NCI-H128 (cell line): ENCODE results near the gene TMEM129.

Source experiments
- DNase-seq: peaks from one replicate; lab custom pipeline; 2025; ENCODE audit not compliant: unreplicated experiment; lab: John Stamatoyannopoulos, UW

The TMEM129 gene

GRCh38 chr4:1758306-1759121 lies 37.4 kb upstream of the TMEM129 start:
- DNase-seq = no peak

GRCh38 chr4:1757836-1758235 lies 36.7 kb upstream of the TMEM129 start:
- DNase-seq = no peak

- no peak for DNase-seq
These were observed 36.0 kb upstream of the TMEM129 start for GRCh38 chr4:1756893-1757779.

DNA sequence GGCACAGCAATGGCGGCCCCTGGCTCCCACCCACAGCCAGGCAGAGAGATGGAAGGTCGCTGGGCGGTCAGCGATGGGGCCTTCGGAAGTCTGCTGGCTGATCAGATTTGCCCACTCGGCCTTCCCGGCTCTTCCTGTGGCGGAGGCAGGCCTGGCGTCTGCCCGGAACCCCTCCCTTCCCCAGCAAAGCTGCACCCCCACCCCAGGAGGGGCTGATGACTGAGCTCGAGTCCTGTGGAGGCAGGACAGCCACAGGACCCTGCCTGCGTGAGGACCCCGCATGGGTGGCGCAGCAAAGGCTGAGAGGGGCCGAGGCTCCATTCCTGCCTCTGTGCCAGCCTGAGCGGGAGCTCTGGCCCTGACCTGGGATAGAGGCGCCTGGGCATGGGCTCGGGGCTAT lies 35.0 kb upstream of the TMEM129 start:
- DNase-seq = no peak

DNA sequence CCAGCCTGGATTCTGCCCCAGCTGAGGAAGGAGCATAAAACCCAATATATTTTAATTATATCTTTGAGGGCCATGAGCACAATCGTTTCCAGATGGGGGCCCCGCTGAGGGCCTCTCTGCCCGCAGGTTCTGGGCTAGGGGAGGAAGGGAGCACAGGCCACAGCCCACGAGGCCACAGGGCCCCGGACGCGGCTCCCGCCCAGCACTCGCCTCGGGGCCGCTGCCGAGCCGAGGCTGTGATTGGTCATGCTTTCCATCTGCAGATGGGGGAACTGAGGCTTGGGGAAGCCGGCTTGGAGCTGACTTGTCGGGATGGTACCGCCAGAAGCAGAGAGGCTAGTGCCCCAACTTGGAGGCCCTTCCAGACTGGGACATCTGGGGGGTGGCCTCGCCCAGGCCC lies 34.2 kb upstream of the TMEM129 start:
- no peak for DNase-seq

DNA sequence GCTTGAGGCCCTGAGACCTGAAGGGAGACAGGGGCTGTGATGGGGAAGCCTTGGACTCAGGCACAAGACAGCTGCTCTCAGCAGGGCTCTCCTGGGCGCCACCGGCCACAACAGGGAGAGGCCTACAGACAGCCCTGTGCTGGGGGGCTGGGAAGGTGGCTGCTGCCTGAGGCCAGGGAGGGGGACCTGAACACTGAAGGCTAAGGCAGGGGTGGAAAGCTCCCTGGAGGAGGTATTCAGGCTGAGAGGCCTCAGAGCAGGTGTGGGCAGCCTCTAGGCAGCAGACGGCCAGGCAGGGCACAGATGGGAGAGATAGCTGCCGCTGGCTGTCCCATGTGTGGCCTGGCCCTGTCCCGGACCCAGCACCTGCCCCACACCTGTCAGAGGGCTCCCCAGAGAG lies 33.2 kb upstream of the TMEM129 start:
- no peak for DNase-seq

GRCh38 chr4:1753697-1754311 lies 32.7 kb upstream of the TMEM129 start:
- no peak for DNase-seq

GRCh38 chr4:1753294-1753696 lies 32.2 kb upstream of the TMEM129 start:
- DNase-seq = no peak

- no peak for DNase-seq
These were observed 31.3 kb upstream of the TMEM129 start for GRCh38 chr4:1752284-1753041.

DNA sequence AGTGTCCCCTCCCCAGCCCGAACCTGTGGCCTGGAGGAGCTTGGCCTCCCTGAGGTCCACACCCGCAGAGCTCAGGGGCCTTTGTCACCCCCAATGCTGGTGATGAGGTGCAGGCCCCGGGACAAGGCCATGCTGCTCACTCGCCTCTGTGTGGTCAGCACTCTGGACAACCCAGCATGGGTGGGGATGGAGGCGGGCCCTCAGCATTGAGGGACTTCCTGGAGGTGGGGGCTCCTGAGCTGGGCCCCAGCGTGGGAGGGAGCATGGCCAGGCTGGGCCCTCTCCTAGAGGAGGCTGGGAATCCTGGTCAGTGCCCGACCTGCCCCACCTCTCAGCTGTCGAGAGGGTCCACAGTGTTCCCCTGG lies 30.8 kb upstream of the TMEM129 start:
- DNase-seq = no peak

- DNase-seq = no peak
These were observed 30.2 kb upstream of the TMEM129 start for GRCh38 chr4:1751155-1751918.

DNA sequence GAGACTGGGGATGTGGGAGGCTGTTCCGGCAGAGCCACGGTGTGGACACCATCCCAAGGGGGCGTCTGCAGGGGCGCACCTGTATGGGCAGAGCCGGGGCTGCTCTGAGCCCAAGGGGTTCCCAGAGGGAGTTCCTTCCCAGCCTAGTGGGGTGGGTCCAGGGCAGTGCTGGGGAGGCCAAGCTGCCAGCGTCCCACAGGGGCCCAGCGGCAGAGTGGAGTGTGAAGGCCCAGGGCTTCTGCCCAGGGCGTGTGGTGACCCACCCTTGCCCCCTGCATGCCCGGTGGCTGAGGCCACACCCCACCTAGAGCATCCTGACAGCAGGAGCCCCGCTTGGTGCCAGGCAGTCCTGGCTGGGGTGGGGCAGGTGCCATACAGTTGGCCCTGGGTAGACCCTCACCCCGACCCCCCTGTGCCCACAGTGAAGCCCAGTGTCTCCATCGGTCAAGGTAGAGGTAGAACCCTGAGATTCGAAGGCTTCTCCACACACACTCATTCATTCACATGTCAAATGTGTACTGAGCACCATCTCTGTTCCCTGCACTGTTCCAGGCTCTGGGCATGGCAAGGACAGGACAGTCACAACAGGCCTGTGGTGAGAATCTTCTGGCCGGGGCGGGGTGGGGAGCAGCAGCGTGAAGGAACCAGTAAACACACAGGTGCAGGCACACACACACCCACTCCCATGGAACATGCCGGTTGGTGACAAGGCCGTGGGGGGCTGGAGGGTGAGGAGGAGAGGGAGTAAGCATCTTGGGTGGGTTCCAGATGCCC lies 29.4 kb upstream of the TMEM129 start:
- no peak for DNase-seq

DNA sequence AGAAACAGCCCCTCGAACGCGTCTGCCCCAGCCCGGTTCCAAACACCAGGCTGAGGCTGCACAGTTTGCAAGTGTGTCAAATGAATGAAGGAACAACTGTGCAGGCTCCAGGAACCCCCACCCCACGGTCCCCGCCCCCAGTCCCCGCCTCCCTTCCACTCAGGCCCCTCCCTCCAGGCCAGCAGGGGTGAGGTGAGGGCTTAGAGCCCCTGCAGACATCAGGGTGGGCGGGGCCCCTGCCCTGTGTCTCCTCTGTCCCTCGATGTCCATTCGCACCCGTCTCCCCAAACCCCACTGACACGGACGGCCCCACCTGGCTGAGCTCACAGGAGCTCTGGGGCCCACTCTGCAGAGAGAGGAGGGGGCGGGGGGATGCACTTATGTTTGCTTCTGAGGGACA lies 28.7 kb upstream of the TMEM129 start:
- no peak for DNase-seq

- DNase-seq = no peak
These were observed 28.2 kb upstream of the TMEM129 start for GRCh38 chr4:1749370-1749769.

- DNase-seq = peak; percentile 12
These were observed 27.4 kb upstream of the TMEM129 start for GRCh38 chr4:1748465-1748995.

DNA sequence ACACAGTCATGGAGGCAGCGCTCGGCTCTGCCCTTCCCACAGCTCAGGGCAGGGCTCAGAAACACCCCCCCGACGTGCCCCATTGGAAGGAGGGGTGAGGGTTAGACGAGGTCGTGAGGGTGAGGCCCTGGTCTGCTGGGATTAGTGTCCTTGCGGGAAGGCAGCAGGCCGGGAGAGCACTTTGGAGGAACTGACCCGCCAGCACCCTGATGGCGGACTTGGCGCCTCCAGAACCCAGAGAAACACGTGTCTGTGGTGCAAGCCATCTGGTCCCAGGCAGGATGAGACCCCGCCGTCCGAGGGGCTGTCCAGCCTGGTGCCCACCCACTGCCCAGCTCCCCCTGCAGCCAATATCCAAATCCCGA lies 26.5 kb upstream of the TMEM129 start:
- no peak for DNase-seq

DNA sequence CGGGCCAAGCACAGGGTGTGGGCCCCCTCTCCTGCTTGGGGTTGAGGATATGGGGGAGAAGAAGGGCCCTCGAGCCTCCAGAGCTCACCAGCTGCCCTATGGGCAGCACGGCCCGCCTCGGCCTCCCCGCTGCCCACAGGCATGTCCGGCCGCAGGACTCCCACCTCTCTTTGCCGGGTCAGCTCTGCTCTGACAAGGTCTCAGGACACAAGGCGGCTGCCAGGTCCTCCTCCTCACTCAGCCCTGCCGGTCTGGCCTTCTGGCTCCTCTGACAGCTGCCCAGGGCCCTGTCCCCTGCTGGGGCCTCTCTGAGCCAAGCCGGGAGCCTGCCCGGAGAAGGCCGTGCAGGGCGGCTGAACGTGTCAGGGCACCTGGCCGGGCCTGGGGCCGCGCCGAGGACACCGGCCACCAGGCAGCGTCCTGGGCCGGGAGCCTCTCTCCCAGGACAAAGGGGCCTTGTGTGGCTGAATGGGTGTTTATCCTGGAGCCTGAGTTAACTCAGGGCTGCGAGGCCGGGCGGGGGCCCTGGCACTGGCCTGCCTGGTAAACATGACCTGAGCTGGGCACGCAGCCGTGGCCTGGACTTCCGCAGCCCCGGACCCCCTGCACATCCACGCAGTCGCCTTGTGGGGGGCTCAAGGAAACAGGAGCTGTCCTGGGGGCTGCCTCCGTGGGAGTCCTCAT lies 25.9 kb upstream of the TMEM129 start:
- no peak for DNase-seq

DNA sequence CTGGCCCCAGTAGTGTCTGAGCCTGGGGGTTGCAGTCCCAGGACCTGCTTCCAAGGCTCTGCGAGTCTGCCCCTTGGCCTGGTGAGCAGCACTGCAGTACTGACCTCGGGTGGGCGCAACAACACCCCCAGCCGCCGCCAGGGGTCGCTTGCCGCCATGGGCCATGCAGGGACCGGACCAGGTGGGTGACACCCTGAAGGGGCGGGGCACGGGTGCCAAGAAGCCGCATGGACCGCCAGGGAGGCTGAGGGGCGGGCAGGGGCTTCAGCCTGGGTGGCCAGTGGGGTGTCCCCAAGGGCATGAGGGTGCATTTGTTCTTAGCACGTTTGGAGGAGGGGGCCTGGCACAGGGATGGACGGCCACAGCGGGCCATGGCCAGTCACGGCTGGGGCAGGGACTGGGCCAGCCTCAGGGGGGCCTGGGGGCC lies 25.2 kb upstream of the TMEM129 start:
- no peak for DNase-seq

GRCh38 chr4:1745697-1746096 lies 24.6 kb upstream of the TMEM129 start:
- no peak for DNase-seq
